ENCODE results near the gene RTF2.
"Not testable (repeated sequence)": the region's sequence is repeated elsewhere in the genome, so short reads cannot be mapped to it uniquely, and the experiment has no call there.

DNA sequence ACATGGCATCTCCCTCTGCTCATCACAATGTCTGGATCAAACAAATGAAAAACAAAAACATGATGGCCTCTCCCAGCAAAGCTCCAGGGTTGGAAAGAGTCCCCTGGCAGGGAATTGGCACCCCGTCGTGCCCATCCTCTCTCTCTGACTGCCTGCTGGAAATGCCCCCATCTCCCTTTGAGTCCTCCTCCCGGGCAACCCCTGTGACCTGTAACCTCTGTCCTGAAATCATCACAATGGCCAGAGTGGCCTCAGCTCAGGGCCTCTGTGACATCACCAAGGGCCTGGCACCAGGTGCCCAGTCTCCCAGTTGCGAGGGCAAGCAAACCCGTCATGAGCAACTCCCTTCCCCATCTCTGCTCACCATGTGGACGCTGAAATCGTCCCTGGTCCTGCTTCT is 56.0 kb downstream of the RTF2 start, which contains the start of gene FAM209A:
- TF ChIP-seq EZH2 (IDR thresholded peaks at IDR 0.05; ENCODE audit: insufficient read depth, poor library complexity, severe bottlenecking); EZH2phosphoT487 (IDR thresholded peaks at IDR 0.05; ENCODE audit: insufficient read depth, low read depth): not testable (repeated sequence)
